AG10803 (cell line): ENCODE results near the gene VLDLR.

Experiments used
- DNase-seq: peaks from one replicate; pipeline ENCODE4 v3.0.0; 2010; ENCODE audit warnings: low read depth
- H3K4me3 ChIP-seq: 2 replicates; pipeline ENCODE4 v1.5.1; 2011; ENCODE audit warnings: mild to moderate bottlenecking, low read length, control low read depth
- CTCF ChIP-seq: conservative IDR thresholded peaks from 2 replicates; pipeline ENCODE4 v1.5.1; 2011; ENCODE audit warnings: mild to moderate bottlenecking, low read length, control low read depth, inconsistent platforms

The VLDLR gene

GRCh38 chr9:2608276-2608675 lies 13.3 kb upstream of the VLDLR start:
- TF ChIP-seq CTCF, result no peak

DNA sequence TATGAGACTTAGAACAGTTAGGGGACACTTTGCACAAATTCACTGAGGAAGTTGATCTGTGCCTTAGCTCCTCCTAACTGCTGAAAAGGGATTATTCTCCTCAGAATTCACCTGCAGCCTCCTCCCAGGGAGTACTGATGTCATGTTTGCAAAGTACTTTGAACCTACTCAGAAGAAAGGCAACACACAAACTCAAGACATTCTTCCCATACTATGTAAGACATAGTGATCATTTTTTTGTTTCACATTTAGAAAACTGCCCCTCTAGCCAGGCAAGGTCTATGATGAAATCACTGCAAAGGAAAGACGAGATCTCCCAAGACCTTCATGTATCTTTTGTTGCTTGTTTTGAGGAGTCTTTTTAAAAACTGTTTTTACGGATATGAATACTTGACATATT lies 10.6 kb upstream of the VLDLR start:
- TF ChIP-seq CTCF, result no peak
- peak; percentile 55 for DNase-seq
- no peak overlapping the region for H3K4me3 ChIP-seq

More at GRCh38 chr9:2608276-2608675, 13.3 kb upstream of the VLDLR start:
- no peak for DNase-seq
- no peak overlapping the region for H3K4me3 ChIP-seq

DNA sequence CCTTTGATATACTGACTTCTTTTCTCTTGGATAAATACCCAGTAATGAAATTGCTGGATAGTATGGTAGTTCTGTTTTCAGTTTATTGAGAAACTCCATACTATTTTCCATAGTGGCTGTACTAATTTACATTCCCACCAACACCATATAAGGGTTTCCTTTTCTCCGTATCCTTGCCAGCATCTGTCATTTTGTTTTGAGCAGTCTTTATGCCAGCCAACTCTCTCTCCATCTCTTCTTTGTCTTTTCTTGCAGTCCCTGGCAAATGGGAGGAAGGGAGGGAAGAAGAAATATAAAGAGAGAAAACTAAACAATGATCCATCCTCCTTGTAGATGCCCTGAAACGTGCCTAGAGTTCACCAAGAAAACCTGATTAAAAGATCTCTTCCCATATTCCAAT lies 9.6 kb upstream of the VLDLR start:
- H3K4me3 ChIP-seq, result no peak overlapping the region
- TF ChIP-seq CTCF, result no peak
- DNase-seq, result no peak

GRCh38 chr9:2613730-2614271 lies 7.8 kb upstream of the VLDLR start:
- no peak for TF ChIP-seq CTCF
- no peak overlapping the region for H3K4me3 ChIP-seq
- DNase-seq, result no peak

DNA sequence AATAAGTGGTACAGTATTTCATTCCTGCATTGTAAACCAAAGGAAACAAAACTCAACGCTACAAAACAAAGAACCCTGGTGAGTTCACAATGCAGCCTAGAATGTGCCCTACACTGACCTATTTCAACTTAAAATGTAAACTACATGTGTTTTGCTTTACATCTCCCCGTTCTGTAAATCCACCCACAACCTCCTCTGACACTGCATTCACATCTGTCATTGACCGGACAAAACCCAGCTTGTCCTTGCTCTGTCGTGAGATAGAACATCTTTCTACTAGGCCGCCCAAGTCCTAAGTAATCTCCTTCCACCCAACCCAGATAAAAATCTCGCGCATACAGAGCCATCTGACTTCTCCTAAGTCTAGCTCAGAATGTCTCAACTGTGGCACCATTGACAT lies 6.1 kb upstream of the VLDLR start:
- no peak for TF ChIP-seq CTCF
- no peak for DNase-seq
- no peak overlapping the region for H3K4me3 ChIP-seq

- no peak for DNase-seq
- H3K4me3 ChIP-seq, result no peak overlapping the region
Observed at GRCh38 chr9:2616692-2617377, 4.8 kb upstream of the VLDLR start.

More at GRCh38 chr9:2616692-2617377, 4.8 kb upstream of the VLDLR start:
- no peak for TF ChIP-seq CTCF
